ENCODE data around the gene CRABP1.

GRCh38 chr15:78311292-78311691, 28.9 kb upstream of the CRABP1 start:
- TF ChIP-seq CTCF (IDR thresholded peaks at IDR 0.05): no peak
- TF ChIP-seq POLR2A (IDR thresholded peaks at IDR 0.05): no peak

All from lower leg skin (tissue), 3 donors.